Measurements from ENCODE around the gene NEGR1. TPM values are rescaled to one million over a fixed set of nuclear protein-coding genes. Genes with fewer than 3 reads are reported as not detected.

NEGR1 gene
- total RNA-seq, 4 donors from 2014 or later, result 34.5 to 58.8 (median 48.5) TPM

DNA sequence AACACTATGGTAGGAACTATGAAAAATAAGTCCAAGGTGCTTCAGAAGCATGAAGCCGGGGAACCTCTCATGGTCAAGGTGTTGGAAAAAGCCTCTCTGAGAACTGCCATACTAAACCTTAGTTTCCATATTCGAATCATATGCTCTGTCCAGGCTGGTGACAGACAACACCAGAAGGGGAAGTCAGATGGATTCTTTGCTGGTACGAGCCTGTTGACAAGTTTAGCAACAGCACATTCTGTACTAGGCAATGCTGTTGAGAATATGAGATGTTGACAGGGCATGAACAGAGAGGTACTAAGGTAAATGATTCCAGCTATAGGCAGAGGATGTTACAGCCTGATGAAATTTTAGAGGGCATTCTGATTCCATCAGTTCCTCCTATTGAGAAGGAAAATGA is 740.2 kb downstream of the NEGR1 start:
- WGBS, result 93% methylated on average over 3 of the region's 3 CpGs

GRCh38 chr1:71533950-71534349 is 748.4 kb downstream of the NEGR1 start:
- no peaks in the 10 kb centered on the region for H3K9me3 ChIP-seq
- no peaks in the 10 kb centered on the region for H3K36me3 ChIP-seq
- WGBS, result 91% methylated on average over 2 of the region's 2 CpGs
- no peaks in the 10 kb centered on the region for H3K27me3 ChIP-seq
- H3K4me3 ChIP-seq, result no peak overlapping the region
- no peak overlapping the region for H3K27ac ChIP-seq (replicated peaks in 1 of 4)
- DNase-seq (ENCODE audit: extremely low spot score), result no peak
- no peaks in the 10 kb centered on the region for H3K4me1 ChIP-seq
- intact Hi-C loops (cut with DNase I), result no loop called here
- TF ChIP-seq, protein P1, sequence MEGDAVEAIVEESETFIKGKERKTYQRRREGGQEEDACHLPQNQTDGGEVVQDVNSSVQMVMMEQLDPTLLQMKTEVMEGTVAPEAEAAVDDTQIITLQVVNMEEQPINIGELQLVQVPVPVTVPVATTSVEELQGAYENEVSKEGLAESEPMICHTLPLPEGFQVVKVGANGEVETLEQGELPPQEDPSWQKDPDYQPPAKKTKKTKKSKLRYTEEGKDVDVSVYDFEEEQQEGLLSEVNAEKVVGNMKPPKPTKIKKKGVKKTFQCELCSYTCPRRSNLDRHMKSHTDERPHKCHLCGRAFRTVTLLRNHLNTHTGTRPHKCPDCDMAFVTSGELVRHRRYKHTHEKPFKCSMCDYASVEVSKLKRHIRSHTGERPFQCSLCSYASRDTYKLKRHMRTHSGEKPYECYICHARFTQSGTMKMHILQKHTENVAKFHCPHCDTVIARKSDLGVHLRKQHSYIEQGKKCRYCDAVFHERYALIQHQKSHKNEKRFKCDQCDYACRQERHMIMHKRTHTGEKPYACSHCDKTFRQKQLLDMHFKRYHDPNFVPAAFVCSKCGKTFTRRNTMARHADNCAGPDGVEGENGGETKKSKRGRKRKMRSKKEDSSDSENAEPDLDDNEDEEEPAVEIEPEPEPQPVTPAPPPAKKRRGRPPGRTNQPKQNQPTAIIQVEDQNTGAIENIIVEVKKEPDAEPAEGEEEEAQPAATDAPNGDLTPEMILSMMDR (IDR thresholded peaks at IDR 0.05), result no peak
- TF ChIP-seq POLR2A (IDR thresholded peaks at IDR 0.05; ENCODE audit: low read depth), result no peak
- no peak for TF ChIP-seq POLR2AphosphoS5 (IDR thresholded peaks at IDR 0.05)
- TF ChIP-seq EP300 (IDR thresholded peaks at IDR 0.05), result no peak

More for the DNA sequence above, 740.2 kb downstream of the NEGR1 start:
- H3K36me3 ChIP-seq, result no peaks in the 10 kb centered on the region
- intact Hi-C loops (cut with DNase I), result no loop called here
- no peak for DNase-seq (ENCODE audit: extremely low spot score)
- no peaks in the 10 kb centered on the region for H3K27me3 ChIP-seq
- TF ChIP-seq, protein P1 (IDR thresholded peaks at IDR 0.05), result no peak
- TF ChIP-seq POLR2AphosphoS5 (IDR thresholded peaks at IDR 0.05) (no peak), EP300 (IDR thresholded peaks at IDR 0.05) (no peak), POLR2A (IDR thresholded peaks at IDR 0.05; ENCODE audit: low read depth) (no peak)
- H3K4me3 ChIP-seq, result no peak overlapping the region
- no peaks in the 10 kb centered on the region for H3K9me3 ChIP-seq
- H3K27ac ChIP-seq (replicated peaks in 1 of 4), result no peak overlapping the region
- H3K4me1 ChIP-seq, result no peaks in the 10 kb centered on the region

DNA sequence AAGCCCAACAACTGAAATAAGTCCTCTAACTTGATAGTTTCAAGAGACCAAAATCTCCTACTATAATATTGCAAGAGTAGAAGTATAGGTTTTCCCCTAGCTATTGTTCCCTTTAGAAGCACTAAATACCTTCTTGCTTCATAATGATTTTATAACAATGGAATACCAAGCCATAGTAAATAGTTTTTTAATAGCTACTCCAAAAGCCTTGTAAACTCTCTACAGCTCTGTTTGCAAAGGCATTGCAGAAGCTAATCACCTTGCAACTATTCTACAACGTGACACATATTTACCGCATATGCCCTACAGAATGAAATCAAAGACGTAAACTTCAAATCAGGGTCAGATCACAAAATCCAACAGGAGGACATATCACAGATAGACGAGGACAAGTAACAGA is 750.0 kb downstream of the NEGR1 start:
- H3K9me3 ChIP-seq, result no peaks in the 10 kb centered on the region
- WGBS, result 86% methylated on average over 4 of the region's 4 CpGs
- intact Hi-C loops (cut with DNase I), result no loop called here

GRCh38 chr1:71526824-71527223 is 755.5 kb downstream of the NEGR1 start:
- Histone ChIP-seq H3K27me3 (no peaks in the 10 kb centered on the region), H3K36me3 (no peaks in the 10 kb centered on the region), H3K4me1 (no peaks in the 10 kb centered on the region), H3K9me3 (no peaks in the 10 kb centered on the region), H3K4me3 (no peak overlapping the region), H3K27ac (replicated peaks in 1 of 4) (no peak overlapping the region)
- DNase-seq (ENCODE audit: extremely low spot score), result no peak
- intact Hi-C loops (cut with DNase I), result no loop called here
- TF ChIP-seq POLR2AphosphoS5 (IDR thresholded peaks at IDR 0.05), result no peak
- TF ChIP-seq POLR2A (IDR thresholded peaks at IDR 0.05; ENCODE audit: low read depth), result no peak
- no peak for TF ChIP-seq EP300 (IDR thresholded peaks at IDR 0.05)
- TF ChIP-seq, protein P1 (IDR thresholded peaks at IDR 0.05), result no peak

More for the DNA sequence above, 750.0 kb downstream of the NEGR1 start:
- no peaks in the 10 kb centered on the region for H3K4me1 ChIP-seq
- no peak overlapping the region for H3K27ac ChIP-seq (replicated peaks in 1 of 4)
- no peaks in the 10 kb centered on the region for H3K27me3 ChIP-seq
- H3K36me3 ChIP-seq, result no peaks in the 10 kb centered on the region
- H3K4me3 ChIP-seq, result no peak overlapping the region
- no peak for DNase-seq (ENCODE audit: extremely low spot score)
- TF ChIP-seq, protein P1 (IDR thresholded peaks at IDR 0.05), result no peak
- TF ChIP-seq POLR2A (IDR thresholded peaks at IDR 0.05; ENCODE audit: low read depth), result no peak

DNA sequence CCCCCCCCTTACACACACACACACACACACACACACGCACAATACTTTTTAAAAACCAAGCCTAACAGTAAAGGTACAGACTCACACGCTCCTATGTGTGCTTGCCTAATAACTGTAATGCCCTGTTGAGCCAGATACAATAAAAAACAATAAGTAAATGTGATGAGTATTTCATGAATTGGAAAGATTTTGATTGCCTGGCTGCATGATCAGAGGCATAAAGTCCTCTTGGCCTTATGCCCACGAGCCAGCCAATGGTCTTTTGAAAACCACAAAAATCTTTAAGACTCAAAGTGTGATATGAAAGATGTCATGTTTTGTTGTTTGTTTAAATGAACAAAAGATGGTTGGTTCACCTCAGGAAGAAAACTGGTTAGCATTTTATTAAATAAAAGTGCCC is 759.6 kb downstream of the NEGR1 start:
- 74% methylated on average over 3 of the region's 3 CpGs for WGBS
- DNase-seq (ENCODE audit: extremely low spot score), result no peak
- Histone ChIP-seq H3K27me3 (no peaks in the 10 kb centered on the region), H3K9me3 (no peaks in the 10 kb centered on the region), H3K27ac (replicated peaks in 1 of 4) (no peak overlapping the region), H3K4me1 (no peaks in the 10 kb centered on the region), H3K4me3 (no peak overlapping the region), H3K36me3 (no peaks in the 10 kb centered on the region)
- intact Hi-C loops (cut with DNase I), result no loop called here
- no peak for TF ChIP-seq POLR2AphosphoS5 (IDR thresholded peaks at IDR 0.05)
- TF ChIP-seq POLR2A (IDR thresholded peaks at IDR 0.05; ENCODE audit: low read depth), result no peak
- no peak for TF ChIP-seq EP300 (IDR thresholded peaks at IDR 0.05)
- TF ChIP-seq, protein P1 (IDR thresholded peaks at IDR 0.05), result no peak
